ENCODE measurements around the gene DGKI. TPM values are rescaled to one million over a fixed set of nuclear protein-coding genes. Genes with fewer than 3 reads are reported as not detected.

DGKI gene
- total RNA-seq, 1 donor from 2014 or later, result 21.4 TPM

GRCh38 chr7:137810248-137810647, 36.5 kb downstream of the DGKI start:
- Mint-ChIP-seq H3K27me3 (no peaks in the 10 kb centered on the region), H3K4me3 (no peak overlapping the region), H3K9me3 (no peaks in the 10 kb centered on the region), H3K4me1 (no peaks in the 10 kb centered on the region), H3K36me3 (ENCODE audit: low read depth) (no peaks in the 10 kb centered on the region), H3K27ac (no peak overlapping the region)
- DNase-seq, result no peak
- intact Hi-C loops (cut with micrococcal nuclease), result no loop called here

- Mint-ChIP-seq H3K36me3 (ENCODE audit: low read depth) (no peaks in the 10 kb centered on the region), H3K4me3 (no peak overlapping the region), H3K27me3 (no peaks in the 10 kb centered on the region), H3K27ac (no peak overlapping the region), H3K9me3 (no peaks in the 10 kb centered on the region), H3K4me1 (peaks cover 2% of the 10 kb centered on the region)
- no peak for DNase-seq
- intact Hi-C loops (cut with micrococcal nuclease), result no loop called here
Measured at GRCh38 chr7:137804836-137805235, 41.9 kb downstream of the DGKI start.

GRCh38 chr7:137801491-137801890, 45.3 kb downstream of the DGKI start:
- H3K4me1 Mint-ChIP-seq, result peaks cover 2% of the 10 kb centered on the region
- no peaks in the 10 kb centered on the region for H3K9me3 Mint-ChIP-seq
- H3K4me3 Mint-ChIP-seq, result no peak overlapping the region
- no peak for DNase-seq
- H3K27me3 Mint-ChIP-seq, result peaks cover 3% of the 10 kb centered on the region
- intact Hi-C loops (cut with micrococcal nuclease), result no loop called here
- H3K27ac Mint-ChIP-seq, result no peak overlapping the region
- no peaks in the 10 kb centered on the region for H3K36me3 Mint-ChIP-seq (ENCODE audit: low read depth)

DNA sequence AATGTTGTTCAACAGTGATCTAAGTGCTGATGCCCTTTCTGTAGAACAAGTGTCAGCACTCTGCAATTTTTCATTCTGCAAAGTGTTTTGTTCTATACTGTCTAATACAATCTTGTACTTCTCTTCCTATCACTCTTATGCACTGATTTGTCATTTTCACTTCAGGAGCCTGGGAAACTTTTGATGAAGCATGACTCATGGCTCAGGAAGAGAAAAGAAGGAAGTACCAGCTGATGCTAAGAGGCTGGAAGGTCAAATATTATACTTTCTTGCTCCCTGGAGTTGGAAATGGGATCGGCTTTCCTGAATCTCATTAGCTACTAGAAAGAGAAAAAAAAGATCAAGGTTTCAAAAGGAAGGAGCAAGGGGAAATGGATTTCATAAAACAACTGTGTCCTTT, 45.8 kb downstream of the DGKI start:
- no peak overlapping the region for H3K27ac Mint-ChIP-seq
- peaks cover 2% of the 10 kb centered on the region for H3K4me1 Mint-ChIP-seq
- intact Hi-C loops (cut with micrococcal nuclease), result no loop called here
- no peak overlapping the region for H3K4me3 Mint-ChIP-seq
- no peak for DNase-seq
- no peaks in the 10 kb centered on the region for H3K9me3 Mint-ChIP-seq
- H3K27me3 Mint-ChIP-seq, result peaks cover 5% of the 10 kb centered on the region
- no peaks in the 10 kb centered on the region for H3K36me3 Mint-ChIP-seq (ENCODE audit: low read depth)

- H3K36me3 Mint-ChIP-seq (ENCODE audit: low read depth), result no peaks in the 10 kb centered on the region
- no peak overlapping the region for H3K27ac Mint-ChIP-seq
- H3K4me3 Mint-ChIP-seq, result no peak overlapping the region
- intact Hi-C loops (cut with micrococcal nuclease), result no loop called here
- peaks cover 11% of the 10 kb centered on the region for H3K27me3 Mint-ChIP-seq
- H3K4me1 Mint-ChIP-seq, result no peaks in the 10 kb centered on the region
- H3K9me3 Mint-ChIP-seq, result no peaks in the 10 kb centered on the region
- no peak for DNase-seq
Measured at GRCh38 chr7:137798073-137798763, 48.6 kb downstream of the DGKI start.

DNA sequence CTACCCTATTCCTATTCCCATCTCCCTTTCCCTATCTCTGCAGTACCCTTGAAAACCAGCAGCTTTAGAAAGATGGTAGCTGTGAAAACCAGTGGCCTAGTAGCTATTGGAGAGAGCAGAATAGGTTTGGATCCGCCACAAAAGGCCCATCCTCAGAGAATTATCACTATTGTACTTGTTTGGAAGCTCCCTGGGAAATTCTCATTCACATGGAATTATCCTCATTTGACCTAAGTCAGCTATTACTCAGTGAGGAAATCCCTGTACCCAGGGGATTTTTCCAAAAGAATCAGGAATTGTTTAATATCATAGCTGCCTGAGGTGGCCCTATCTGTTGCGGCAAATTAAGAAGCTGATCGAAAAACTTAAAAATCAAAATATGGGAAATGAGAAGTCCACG, 51.6 kb downstream of the DGKI start:
- Mint-ChIP-seq H3K36me3 (ENCODE audit: low read depth) (no peaks in the 10 kb centered on the region), H3K27ac (no peak overlapping the region), H3K4me1 (no peaks in the 10 kb centered on the region), H3K9me3 (no peaks in the 10 kb centered on the region), H3K4me3 (no peak overlapping the region), H3K27me3 (peaks cover 14% of the 10 kb centered on the region)
- intact Hi-C loops (cut with micrococcal nuclease), result no loop called here
- no peak for DNase-seq

- Mint-ChIP-seq H3K4me1 (no peaks in the 10 kb centered on the region), H3K4me3 (no peak overlapping the region), H3K36me3 (ENCODE audit: low read depth) (no peaks in the 10 kb centered on the region), H3K27ac (no peak overlapping the region), H3K9me3 (peaks cover 5% of the 10 kb centered on the region), H3K27me3 (peaks cover 13% of the 10 kb centered on the region)
- intact Hi-C loops (cut with micrococcal nuclease), result no loop called here
- no peak for DNase-seq
Measured at GRCh38 chr7:137791930-137792329, 54.8 kb downstream of the DGKI start.

- no peak overlapping the region for H3K27ac Mint-ChIP-seq
- intact Hi-C loops (cut with micrococcal nuclease), result no loop called here
- H3K36me3 Mint-ChIP-seq (ENCODE audit: low read depth), result no peaks in the 10 kb centered on the region
- H3K4me1 Mint-ChIP-seq, result no peaks in the 10 kb centered on the region
- H3K4me3 Mint-ChIP-seq, result no peak overlapping the region
- no peak for DNase-seq
- peaks cover 10% of the 10 kb centered on the region for H3K27me3 Mint-ChIP-seq
- H3K9me3 Mint-ChIP-seq, result peaks cover 12% of the 10 kb centered on the region
Measured at GRCh38 chr7:137790828-137791227, 55.9 kb downstream of the DGKI start.

DNA sequence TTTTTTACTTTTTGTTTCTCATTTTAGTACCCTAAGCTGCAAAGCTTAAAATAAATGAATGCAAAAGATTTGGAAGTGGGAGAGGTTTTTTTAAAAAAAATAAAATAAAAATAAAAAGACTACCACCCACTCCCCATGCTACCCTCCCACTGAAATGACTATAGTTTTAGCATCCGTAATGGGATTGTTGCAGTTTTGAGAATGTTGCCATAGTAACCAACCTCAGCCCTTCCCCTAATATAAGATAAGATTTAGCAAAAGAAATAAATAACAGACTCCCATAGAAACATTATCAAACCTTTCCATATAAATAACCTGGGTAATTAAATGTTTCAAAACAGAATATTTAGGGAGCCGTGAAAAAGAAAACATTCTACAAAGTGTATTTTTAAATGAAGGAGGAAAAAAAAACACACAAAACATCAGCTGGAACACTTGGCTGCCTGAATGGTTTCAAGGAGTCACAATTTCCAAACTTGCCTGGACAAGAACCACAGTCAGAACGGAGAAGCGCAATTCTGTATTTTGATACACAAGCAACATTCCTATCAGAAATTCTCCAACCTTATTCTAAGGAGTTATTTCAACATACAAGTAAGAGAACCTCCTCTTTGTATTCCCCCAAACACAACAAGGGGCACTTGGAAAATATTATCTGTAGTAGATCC, 57.4 kb downstream of the DGKI start:
- no peaks in the 10 kb centered on the region for H3K4me1 Mint-ChIP-seq
- no peaks in the 10 kb centered on the region for H3K36me3 Mint-ChIP-seq (ENCODE audit: low read depth)
- peaks cover 16% of the 10 kb centered on the region for H3K9me3 Mint-ChIP-seq
- no peak for DNase-seq
- H3K27me3 Mint-ChIP-seq, result peaks cover 16% of the 10 kb centered on the region
- H3K4me3 Mint-ChIP-seq, result no peak overlapping the region
- intact Hi-C loops (cut with micrococcal nuclease), result no loop called here
- H3K27ac Mint-ChIP-seq, result no peak overlapping the region

- H3K36me3 Mint-ChIP-seq (ENCODE audit: low read depth), result no peaks in the 10 kb centered on the region
- H3K27ac Mint-ChIP-seq, result no peak overlapping the region
- peaks cover 14% of the 10 kb centered on the region for H3K27me3 Mint-ChIP-seq
Measured at GRCh38 chr7:137787301-137787976, 59.3 kb downstream of the DGKI start.

DNA sequence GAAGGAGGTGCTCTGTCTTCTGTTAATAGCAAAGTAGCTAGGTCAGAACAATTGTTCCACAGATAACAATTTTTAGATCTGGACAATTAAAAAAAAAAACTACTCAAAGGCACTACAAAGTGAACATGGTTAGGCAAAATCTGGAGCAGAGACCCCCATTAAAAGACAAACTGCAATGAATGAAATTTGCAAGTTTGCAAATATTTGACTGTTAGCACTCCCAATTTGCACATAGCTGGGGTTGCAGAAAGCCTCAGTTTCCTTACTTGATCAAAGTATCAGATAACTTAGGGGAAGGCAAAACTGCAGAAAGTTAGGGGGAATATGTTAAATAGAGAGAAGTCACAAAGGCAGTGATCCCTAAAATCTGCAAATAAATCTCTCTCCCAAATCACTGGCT, 68.3 kb downstream of the DGKI start:
- H3K36me3 Mint-ChIP-seq (ENCODE audit: low read depth), result no peaks in the 10 kb centered on the region
- no peak overlapping the region for H3K4me3 Mint-ChIP-seq
- H3K27me3 Mint-ChIP-seq, result peaks cover 7% of the 10 kb centered on the region
- H3K27ac Mint-ChIP-seq, result no peak overlapping the region
- intact Hi-C loops (cut with micrococcal nuclease), result no loop called here
- H3K4me1 Mint-ChIP-seq, result peaks cover 3% of the 10 kb centered on the region
- no peaks in the 10 kb centered on the region for H3K9me3 Mint-ChIP-seq
- no peak for DNase-seq

More at GRCh38 chr7:137787301-137787976, 59.3 kb downstream of the DGKI start:
- Mint-ChIP-seq H3K9me3 (peaks cover 16% of the 10 kb centered on the region), H3K4me1 (no peaks in the 10 kb centered on the region), H3K4me3 (no peak overlapping the region)
- DNase-seq, result no peak
- intact Hi-C loops (cut with micrococcal nuclease), result no loop called here

- peaks cover 1% of the 10 kb centered on the region for H3K27me3 Mint-ChIP-seq
- H3K36me3 Mint-ChIP-seq (ENCODE audit: low read depth), result peaks cover 5% of the 10 kb centered on the region
- H3K4me3 Mint-ChIP-seq, result peak overlapping the region; percentile 83
- peak overlapping the region; percentile 92 for H3K27ac Mint-ChIP-seq
- no peak for DNase-seq
- no peaks in the 10 kb centered on the region for H3K9me3 Mint-ChIP-seq
- intact Hi-C loops (cut with micrococcal nuclease), result loop anchor here (2.0 to 5.0 kb wide), 2 partner anchors 98 to 120 kb away; no protein-coding TSS in a partner anchor
- peaks cover 3% of the 10 kb centered on the region for H3K4me1 Mint-ChIP-seq
Measured at GRCh38 chr7:137774793-137775201, 72.0 kb downstream of the DGKI start.

GRCh38 chr7:137772748-137773147, 74.0 kb downstream of the DGKI start:
- no peak for DNase-seq
- H3K4me3 Mint-ChIP-seq, result peak overlapping the region; percentile 75
- no peaks in the 10 kb centered on the region for H3K9me3 Mint-ChIP-seq
- H3K27ac Mint-ChIP-seq, result peak overlapping the region; percentile 34
- intact Hi-C loops (cut with micrococcal nuclease), result loop anchor here (5.0 kb wide), 1 partner anchor 100 kb away; no protein-coding TSS in a partner anchor
- H3K36me3 Mint-ChIP-seq (ENCODE audit: low read depth), result peaks cover 5% of the 10 kb centered on the region
- peaks cover 3% of the 10 kb centered on the region for H3K4me1 Mint-ChIP-seq
- H3K27me3 Mint-ChIP-seq, result no peaks in the 10 kb centered on the region

DNA sequence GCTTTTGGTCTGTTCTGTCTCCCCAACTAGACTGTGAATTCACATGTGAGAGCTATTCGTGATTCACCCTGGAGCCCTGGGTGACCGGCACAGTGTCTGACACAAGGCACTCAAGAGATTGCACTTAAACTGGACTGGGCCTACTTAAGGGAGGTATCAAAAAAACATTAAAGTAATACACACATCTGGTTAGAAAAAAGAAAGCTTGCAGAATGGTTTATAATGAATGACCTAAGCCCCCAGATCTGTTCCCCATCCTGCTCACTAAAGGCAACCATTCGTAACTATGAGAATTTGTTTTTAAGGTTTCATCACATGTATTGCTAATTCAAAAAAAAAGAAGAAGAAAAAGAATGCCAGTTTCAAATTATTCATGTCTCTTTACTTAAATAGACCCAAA, 74.5 kb downstream of the DGKI start:
- Mint-ChIP-seq H3K27me3 (no peaks in the 10 kb centered on the region), H3K9me3 (no peaks in the 10 kb centered on the region), H3K36me3 (ENCODE audit: low read depth) (peaks cover 5% of the 10 kb centered on the region), H3K27ac (no peak overlapping the region), H3K4me3 (peak overlapping the region; percentile 75), H3K4me1 (peaks cover 3% of the 10 kb centered on the region)
- DNase-seq, result no peak
- intact Hi-C loops (cut with micrococcal nuclease), result loop anchor here (5.0 kb wide), 1 partner anchor 100 kb away; no protein-coding TSS in a partner anchor

Measured in activated CD4-positive, alpha-beta T cell treated with anti-CD3 and anti-CD28 coated beads, Interleukin-2, amount 10 ng/mL, durations not matched to agents 24 days and 14 days (primary cell).